K562 (cell line): ENCODE measurements around the gene TESK2. TPM values are rescaled to one million over a fixed set of nuclear protein-coding genes. Genes with fewer than 3 reads are reported as not detected.

Experiments used
- ATF1 ChIP-seq, 2 experiments: fragments of 450-650 bp in 1 of 2; IDR thresholded peaks; 2 replicates each; pipeline ENCODE4 v1.6.1; 2016; ENCODE audit warnings: missing compliant biosample characterization in 1 of 2, missing genetic modification characterization in 1 of 2
- ATF2 ChIP-seq: sonication (generic); formaldehyde crosslinking; IDR thresholded peaks from 2 replicates; pipeline ENCODE4 v1.8.1; 2022; ENCODE audit warnings: missing genetic modification reagents
- CEBPB ChIP-seq: fragments of 450-650 bp; IDR thresholded peaks from 2 replicates; pipeline ENCODE4 v1.6.1; 2016; ENCODE audit warnings: missing genetic modification characterization, missing compliant biosample characterization
- HMG20B ChIP-seq: fragments of 250-450 bp; sonication (Bioruptor Pico); IDR thresholded peaks from 2 replicates; pipeline ENCODE4 v1.5.0; 2021; ENCODE audit warnings: mild to moderate bottlenecking
- JUND ChIP-seq, 2 experiments: IDR thresholded peaks; 2 replicates in 1 of 2; 3 replicates in 1 of 2; pipeline ENCODE4 v1.6.1; 2011; ENCODE audit warnings: borderline replicate concordance in 2 of 2, low read depth in 2 of 2, low read length in 2 of 2, improper control_type of control experiment in 1 of 2, missing biosample characterization in 1 of 2, missing genetic modification characterization in 1 of 2, missing genetic modification reagents in 1 of 2
- PBX2 ChIP-seq, 2 experiments: IDR thresholded peaks in 1 of 2; conservative IDR thresholded peaks in 1 of 2; 2 replicates each; pipeline ENCODE4 v1.6.1; 2016; ENCODE audit warnings: low read depth in 2 of 2, mild to moderate bottlenecking in 1 of 2, missing compliant biosample characterization in 1 of 2, missing genetic modification characterization in 1 of 2, moderate library complexity in 1 of 2
- SMAD3 ChIP-seq: fragments of 450-650 bp; formaldehyde crosslinking; conservative IDR thresholded peaks from 2 replicates; pipeline ENCODE4 v1.4.0; 2020; ENCODE audit warnings: mild to moderate bottlenecking
- ZBTB8A ChIP-seq: fragments of 450-650 bp; IDR thresholded peaks from 2 replicates; pipeline ENCODE4 v1.6.1; 2018; ENCODE audit warnings: mild to moderate bottlenecking, moderate library complexity; ENCODE audit not compliant: partially characterized antibody
- ZNF140 ChIP-seq: fragments of 250-450 bp; sonication (Bioruptor Pico); IDR thresholded peaks from 2 replicates; pipeline ENCODE4 v1.8.0; 2021; ENCODE audit warnings: moderate library complexity, mild to moderate bottlenecking, inconsistent platforms
- ZNF146 ChIP-seq: IDR thresholded peaks from one replicate; pipeline ENCODE4 v1.6.1; 2018; ENCODE audit warnings: missing compliant biosample characterization; ENCODE audit not compliant: unreplicated experiment
- ZNF830 ChIP-seq: fragments of 250-450 bp; sonication (Bioruptor Pico); IDR thresholded peaks from 2 replicates; pipeline ENCODE4 v1.5.0; 2021; ENCODE audit warnings: mild to moderate bottlenecking
- polyA plus RNA-seq, 8 experiments: library from polyadenylated mRNA; depleted of rRNA in 4 of 8; stranded (reverse) in 5 of 8; unstranded in 3 of 8; fragments of >200 nt; fragmentation: Nextera tagmentation in 2 of 8; fragmentation: Illumina TruSeq in 1 of 8; extraction: Ambion mirVana in 2 of 8; extraction: Trizol in 1 of 8; gene quantifications; 2 replicates each; pipeline versions ENCODE4 v1.2.1 to v1.2.3, GENCODE V29; 2011 to 2014; ENCODE audit warnings: inconsistent platforms in 1 of 8, missing spikeins in 1 of 8
- total RNA-seq, 7 experiments: library from RNA; depleted of rRNA in 6 of 7; stranded (reverse); fragments of >200 nt in 6 of 7; fragmentation: Illumina TruSeq in 2 of 7; extraction: Trizol in 2 of 7; gene quantifications; 2 replicates each; pipeline versions ENCODE4 v1.2.1 to v1.2.3, GENCODE V29; 2011 to 2021; ENCODE audit warnings: low replicate concordance in 1 of 7
- TF ChIP-seq, protein P1 (sequence below): fragments of 450-650 bp; IDR thresholded peaks from 2 replicates; pipeline ENCODE4 v1.7.0; 2016; ENCODE audit warnings: borderline replicate concordance
- TF ChIP-seq, protein P2 (sequence below), 2 experiments: fragments of 450-650 bp in 1 of 2; sonication (generic) in 1 of 2; formaldehyde crosslinking in 1 of 2; IDR thresholded peaks in 1 of 2; conservative IDR thresholded peaks in 1 of 2; 2 replicates each; pipeline versions ENCODE4 v1.6.1 to v1.8.1; 2016 to 2023; ENCODE audit warnings: mild to moderate bottlenecking in 2 of 2, moderate library complexity in 2 of 2, inconsistent platforms in 1 of 2, missing genetic modification reagents in 1 of 2
- TF ChIP-seq, protein P3 (sequence below): conservative IDR thresholded peaks from 2 replicates; pipeline ENCODE4 v1.6.1; 2011; ENCODE audit warnings: low read depth, mild to moderate bottlenecking, low read length; ENCODE audit not compliant: control insufficient read depth
- TF ChIP-seq, protein P4 (sequence below), 3 experiments: IDR thresholded peaks in 2 of 3; conservative IDR thresholded peaks in 1 of 3; 2 replicates each; pipeline ENCODE4 v1.5.1; 2011 to 2012; ENCODE audit warnings: low read length in 3 of 3, mild to moderate bottlenecking in 3 of 3, control low read depth in 2 of 3, improper control_type of control experiment in 1 of 3, inconsistent platforms in 1 of 3, low read depth in 1 of 3, mixed read lengths in 1 of 3, moderate library complexity in 1 of 3; ENCODE audit not compliant: insufficient read depth in 2 of 3

Gene TESK2
- total and polyA plus RNA-seq, 9 of the 15 experiments (the other 6 are each of a cell fraction or from before 2014, with no cell fraction given), result 1.6 to 5.3 (median 3.7) TPM

DNA sequence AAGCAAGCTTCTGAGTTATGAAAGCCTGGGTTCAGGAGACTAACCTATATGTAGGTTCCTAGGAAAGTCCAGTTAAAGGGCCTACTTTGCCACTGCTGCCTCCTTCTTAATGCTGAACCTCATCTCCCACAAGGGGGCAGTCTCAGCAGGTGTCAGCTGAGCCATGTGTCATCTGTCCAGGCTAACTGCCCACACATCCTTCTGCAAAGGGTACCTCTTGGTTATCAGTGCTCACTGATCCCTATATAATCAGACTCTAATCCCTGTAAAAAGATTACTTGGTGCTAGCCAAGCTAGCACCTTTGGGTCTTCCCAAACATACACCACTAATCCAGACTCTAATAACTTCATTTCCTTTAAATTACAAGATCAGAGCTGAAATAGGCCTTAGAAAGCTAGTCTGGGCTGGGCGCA lies 21.7 kb upstream of the TESK2 start (continued):
- TF ChIP-seq, protein P1, sequence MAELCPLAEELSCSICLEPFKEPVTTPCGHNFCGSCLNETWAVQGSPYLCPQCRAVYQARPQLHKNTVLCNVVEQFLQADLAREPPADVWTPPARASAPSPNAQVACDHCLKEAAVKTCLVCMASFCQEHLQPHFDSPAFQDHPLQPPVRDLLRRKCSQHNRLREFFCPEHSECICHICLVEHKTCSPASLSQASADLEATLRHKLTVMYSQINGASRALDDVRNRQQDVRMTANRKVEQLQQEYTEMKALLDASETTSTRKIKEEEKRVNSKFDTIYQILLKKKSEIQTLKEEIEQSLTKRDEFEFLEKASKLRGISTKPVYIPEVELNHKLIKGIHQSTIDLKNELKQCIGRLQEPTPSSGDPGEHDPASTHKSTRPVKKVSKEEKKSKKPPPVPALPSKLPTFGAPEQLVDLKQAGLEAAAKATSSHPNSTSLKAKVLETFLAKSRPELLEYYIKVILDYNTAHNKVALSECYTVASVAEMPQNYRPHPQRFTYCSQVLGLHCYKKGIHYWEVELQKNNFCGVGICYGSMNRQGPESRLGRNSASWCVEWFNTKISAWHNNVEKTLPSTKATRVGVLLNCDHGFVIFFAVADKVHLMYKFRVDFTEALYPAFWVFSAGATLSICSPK, result no peak
- TF ChIP-seq ZNF146 (CRISPR knock-in tag), result no peak
- TF ChIP-seq, protein P2, sequence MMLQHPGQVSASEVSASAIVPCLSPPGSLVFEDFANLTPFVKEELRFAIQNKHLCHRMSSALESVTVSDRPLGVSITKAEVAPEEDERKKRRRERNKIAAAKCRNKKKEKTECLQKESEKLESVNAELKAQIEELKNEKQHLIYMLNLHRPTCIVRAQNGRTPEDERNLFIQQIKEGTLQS (IDR thresholded peaks at IDR 0.05), result peak; percentile 30; the same call in 1 of the 2 replicates
- TF ChIP-seq, protein P2 (CRISPR knock-in tag; conservative IDR thresholded peaks at IDR 0.05), result no peak
- TF ChIP-seq HMG20B (CRISPR knock-in tag), result no peak
- TF ChIP-seq ATF2 (CRISPR knock-in tag), result no peak
- no peak for TF ChIP-seq PBX2 (CRISPR knock-in tag; IDR thresholded peaks at IDR 0.05; ENCODE audit: low read depth)
- peak; percentile 68 for TF ChIP-seq PBX2 (tag; conservative IDR thresholded peaks at IDR 0.05; ENCODE audit: low read depth)
- no peak for TF ChIP-seq ZBTB8A
- peak; percentile 82 for TF ChIP-seq JUND (IDR thresholded peaks at IDR 0.05; ENCODE audit: borderline replicate concordance, low read depth, low read length)
- TF ChIP-seq JUND (tag; IDR thresholded peaks at IDR 0.05; ENCODE audit: borderline replicate concordance, low read depth, low read length), result peak; percentile 75; the same call in 1 of the 3 replicates
- 0 out of 2 replicates have a peak, but pooled peaks have one; percentile 36 for TF ChIP-seq SMAD3 (CRISPR knock-in tag)
- no peak for TF ChIP-seq ATF1 (CRISPR knock-in tag; IDR thresholded peaks at IDR 0.05)
- TF ChIP-seq ATF1 (tag; IDR thresholded peaks at IDR 0.05), result peak; percentile 23; the same call in 1 of the 2 replicates
- no peak for TF ChIP-seq ZNF140 (CRISPR knock-in tag)
- no peak for TF ChIP-seq CEBPB
- TF ChIP-seq ZNF830, result no peak
- TF ChIP-seq, protein P3, sequence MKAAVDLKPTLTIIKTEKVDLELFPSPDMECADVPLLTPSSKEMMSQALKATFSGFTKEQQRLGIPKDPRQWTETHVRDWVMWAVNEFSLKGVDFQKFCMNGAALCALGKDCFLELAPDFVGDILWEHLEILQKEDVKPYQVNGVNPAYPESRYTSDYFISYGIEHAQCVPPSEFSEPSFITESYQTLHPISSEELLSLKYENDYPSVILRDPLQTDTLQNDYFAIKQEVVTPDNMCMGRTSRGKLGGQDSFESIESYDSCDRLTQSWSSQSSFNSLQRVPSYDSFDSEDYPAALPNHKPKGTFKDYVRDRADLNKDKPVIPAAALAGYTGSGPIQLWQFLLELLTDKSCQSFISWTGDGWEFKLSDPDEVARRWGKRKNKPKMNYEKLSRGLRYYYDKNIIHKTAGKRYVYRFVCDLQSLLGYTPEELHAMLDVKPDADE, result peak; percentile 45; the same call in 1 of the 2 replicates
- TF ChIP-seq, protein P4, sequence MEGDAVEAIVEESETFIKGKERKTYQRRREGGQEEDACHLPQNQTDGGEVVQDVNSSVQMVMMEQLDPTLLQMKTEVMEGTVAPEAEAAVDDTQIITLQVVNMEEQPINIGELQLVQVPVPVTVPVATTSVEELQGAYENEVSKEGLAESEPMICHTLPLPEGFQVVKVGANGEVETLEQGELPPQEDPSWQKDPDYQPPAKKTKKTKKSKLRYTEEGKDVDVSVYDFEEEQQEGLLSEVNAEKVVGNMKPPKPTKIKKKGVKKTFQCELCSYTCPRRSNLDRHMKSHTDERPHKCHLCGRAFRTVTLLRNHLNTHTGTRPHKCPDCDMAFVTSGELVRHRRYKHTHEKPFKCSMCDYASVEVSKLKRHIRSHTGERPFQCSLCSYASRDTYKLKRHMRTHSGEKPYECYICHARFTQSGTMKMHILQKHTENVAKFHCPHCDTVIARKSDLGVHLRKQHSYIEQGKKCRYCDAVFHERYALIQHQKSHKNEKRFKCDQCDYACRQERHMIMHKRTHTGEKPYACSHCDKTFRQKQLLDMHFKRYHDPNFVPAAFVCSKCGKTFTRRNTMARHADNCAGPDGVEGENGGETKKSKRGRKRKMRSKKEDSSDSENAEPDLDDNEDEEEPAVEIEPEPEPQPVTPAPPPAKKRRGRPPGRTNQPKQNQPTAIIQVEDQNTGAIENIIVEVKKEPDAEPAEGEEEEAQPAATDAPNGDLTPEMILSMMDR (IDR thresholded peaks at IDR 0.05 in 2 of 3, conservative IDR thresholded peaks at IDR 0.05 in 1 of 3; ENCODE audit: insufficient read depth in 2 of 3, low read depth in 1 of 3, low read length in 3 of 3), result peak; percentile 84 to 89 (median 86)
